K562 treated with DMSO at 1 percent for 48 hours (cell line): ENCODE measurements around the gene SEMA3D. TPM values are rescaled to one million over a fixed set of nuclear protein-coding genes. Genes with fewer than 3 reads are reported as not detected.

Experiments
- total RNA-seq: library from RNA; unstranded; fragments of 300-600 nt; gene quantifications from 2 replicates; pipeline ENCODE4 v1.2.3, GENCODE V29; 2022; ENCODE audit warnings: low replicate concordance; ENCODE audit errors: extremely low read depth

Gene SEMA3D
- not detected in 2 replicates for total RNA-seq

DNA sequence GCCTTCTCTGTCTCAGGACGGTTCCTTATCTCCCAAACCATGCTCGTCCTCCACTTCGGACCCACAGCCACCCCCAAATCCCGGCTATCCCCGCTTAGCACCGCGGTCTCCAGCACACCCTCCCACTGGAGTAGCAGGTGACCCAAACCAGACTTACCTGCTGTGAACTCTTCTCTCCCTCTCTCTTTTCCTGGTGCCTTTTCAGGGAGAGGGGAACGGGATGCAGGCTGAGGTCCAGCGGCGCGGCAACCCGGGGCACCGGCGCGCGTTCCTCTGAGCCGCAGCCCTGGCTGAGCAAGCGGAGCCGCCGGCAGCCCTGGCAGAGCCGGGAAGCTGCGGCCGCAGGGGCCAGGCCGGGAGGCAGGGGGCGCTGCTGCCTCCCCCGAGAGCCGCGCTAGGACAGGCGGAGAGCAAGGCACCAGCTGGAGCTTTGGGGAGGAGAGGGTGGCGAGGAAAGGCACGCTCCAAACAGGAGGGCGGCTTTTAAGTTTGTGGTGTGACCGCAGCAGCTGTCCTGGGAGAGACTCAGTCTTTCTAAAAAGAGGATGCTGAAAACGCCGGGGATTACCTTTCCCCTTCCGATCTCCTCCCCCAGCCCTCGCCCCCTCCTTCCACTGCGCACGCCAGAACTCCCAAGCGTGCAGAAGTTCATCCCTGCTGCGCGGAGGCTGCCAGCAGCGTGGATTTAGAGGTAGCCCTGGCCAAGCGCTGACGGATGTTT lies at the start of gene SEMA3D:
Gene SEMA3D, minus strand, starts transcription at position 536 of the 721 bp plus-strand sequence. CDS start 65,165 bp downstream, outside the sequence.

